Left lung (tissue), 10 donors: ENCODE results near the gene SLC6A11. TPM values are rescaled to one million over a fixed set of nuclear protein-coding genes. Genes with fewer than 3 reads are reported as not detected.

Source experiments
- ATAC-seq: fragments of 200-7000 bp; cut with Tn5 transposase; one replicate; pipeline ENCODE4 v1.9.1; 2020; ENCODE audit warnings: moderate library complexity
- DNase-seq, 4 donors: peaks; one replicate each; pipeline ENCODE4 v3.0.0-alpha.2; 2013 to 2020
- H3K27ac ChIP-seq, 2 donors: fragments of 200-600 bp; sonication (generic) in 1 of 2; one replicate each; pipeline versions ENCODE4 v1.5.0 to v1.8.0; 2020 to 2021
- H3K27me3 ChIP-seq, 2 donors: fragments of 200-600 bp; sonication (generic) in 1 of 2; one replicate each; pipeline versions ENCODE4 v1.5.0 to v1.8.0; 2020 to 2021
- H3K36me3 ChIP-seq, 2 donors: fragments of 200-600 bp; sonication (generic) in 1 of 2; one replicate each; pipeline versions ENCODE4 v1.5.0 to v1.8.0; 2020 to 2021
- H3K4me1 ChIP-seq, 2 donors: fragments of 200-600 bp; one replicate each; pipeline ENCODE4 v1.8.0; 2021
- H3K4me3 ChIP-seq, 2 donors: fragments of 200-600 bp; sonication (generic) in 1 of 2; one replicate each; pipeline versions ENCODE4 v1.5.0 to v1.8.0; 2020 to 2021; ENCODE audit warnings: mild to moderate bottlenecking in 1 of 2
- H3K9me3 ChIP-seq, 2 donors: fragments of 200-600 bp; sonication (generic) in 1 of 2; one replicate each; pipeline versions ENCODE4 v1.5.0 to v1.8.0; 2020 to 2021
- intact Hi-C, 2 donors: fragments of 100-400 bp; cut with DNase I; formaldehyde crosslinking; loops; one replicate each; pipeline versions ENCODE4 v1.11.2 to v1.14.2; 2022
- polyA plus RNA-seq, 6 donors: library from polyadenylated mRNA; unstranded; fragments of 120-200 nt; gene quantifications; one replicate each; pipeline ENCODE4 v1.2.1, GENCODE V29; 2013; ENCODE audit not compliant: insufficient read length in 6 of 6
- total RNA-seq, 2 donors: library from RNA; stranded (reverse); fragmentation: NEBNext Ultra II Directional; extraction: Animal tissue kit (Norgen Biotek cat#: 25700); gene quantifications; one replicate each; pipeline ENCODE4 v1.2.1, GENCODE V29; 2021
- TF ChIP-seq, protein P1 (sequence below), 2 donors: fragments of 200-600 bp; sonication (generic) in 1 of 2; IDR thresholded peaks; one replicate each; pipeline versions ENCODE4 v1.5.0 to v1.8.0; 2021; ENCODE audit warnings: antibody characterized with exemption in 2 of 2
- donor health status: DM: no; HTN: yes; CAD: no.
- donor health status: DM: no; HTN: no; CAD: no.

SLC6A11 gene
- total and polyA plus RNA-seq, 8 donors: 0.07 to 0.31 (median 0.18) TPM; not detected in 2

DNA sequence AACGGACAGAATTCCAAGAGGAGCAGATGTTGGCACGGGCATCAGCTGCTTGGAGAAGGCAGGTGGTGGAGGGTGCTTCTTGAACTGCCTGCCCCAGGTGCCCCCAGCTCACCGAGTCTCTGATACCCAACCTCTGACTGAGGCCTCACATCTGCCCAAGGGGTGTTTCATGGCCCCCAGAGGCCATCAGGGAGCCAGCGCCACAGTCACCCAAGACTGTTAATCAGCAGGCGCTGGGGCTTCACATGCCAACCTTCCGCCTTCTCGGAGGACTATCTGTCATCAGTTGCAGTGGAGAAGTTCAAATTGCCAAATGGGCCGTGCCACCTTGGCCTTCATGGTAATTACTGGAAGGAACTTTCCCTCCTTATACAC, 114.6 kb downstream of the SLC6A11 start:
- H3K4me3 ChIP-seq: no peak overlapping the region
- ATAC-seq: no peak
- TF ChIP-seq, protein P1, sequence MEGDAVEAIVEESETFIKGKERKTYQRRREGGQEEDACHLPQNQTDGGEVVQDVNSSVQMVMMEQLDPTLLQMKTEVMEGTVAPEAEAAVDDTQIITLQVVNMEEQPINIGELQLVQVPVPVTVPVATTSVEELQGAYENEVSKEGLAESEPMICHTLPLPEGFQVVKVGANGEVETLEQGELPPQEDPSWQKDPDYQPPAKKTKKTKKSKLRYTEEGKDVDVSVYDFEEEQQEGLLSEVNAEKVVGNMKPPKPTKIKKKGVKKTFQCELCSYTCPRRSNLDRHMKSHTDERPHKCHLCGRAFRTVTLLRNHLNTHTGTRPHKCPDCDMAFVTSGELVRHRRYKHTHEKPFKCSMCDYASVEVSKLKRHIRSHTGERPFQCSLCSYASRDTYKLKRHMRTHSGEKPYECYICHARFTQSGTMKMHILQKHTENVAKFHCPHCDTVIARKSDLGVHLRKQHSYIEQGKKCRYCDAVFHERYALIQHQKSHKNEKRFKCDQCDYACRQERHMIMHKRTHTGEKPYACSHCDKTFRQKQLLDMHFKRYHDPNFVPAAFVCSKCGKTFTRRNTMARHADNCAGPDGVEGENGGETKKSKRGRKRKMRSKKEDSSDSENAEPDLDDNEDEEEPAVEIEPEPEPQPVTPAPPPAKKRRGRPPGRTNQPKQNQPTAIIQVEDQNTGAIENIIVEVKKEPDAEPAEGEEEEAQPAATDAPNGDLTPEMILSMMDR (IDR thresholded peaks at IDR 0.05): no peak

DNA sequence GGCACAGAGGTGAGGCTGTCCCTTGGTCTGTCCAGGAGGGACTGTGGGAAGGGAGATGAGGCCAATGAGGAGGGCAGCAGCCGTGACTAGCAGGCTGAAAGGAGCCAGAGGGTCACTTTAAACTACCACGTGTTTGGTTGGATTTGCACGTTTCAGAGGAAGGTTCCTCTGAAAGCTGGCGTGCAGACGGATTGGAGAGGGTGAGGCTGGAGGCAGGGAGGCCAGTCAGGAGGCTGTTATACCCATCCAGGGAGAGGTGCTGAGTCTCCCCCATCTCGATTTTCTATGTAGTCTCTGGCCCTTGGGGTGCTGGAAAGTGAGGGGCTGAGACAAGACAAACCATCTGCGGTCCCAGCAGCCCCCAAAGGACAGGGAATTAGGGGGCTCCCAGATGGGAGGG, 116.6 kb downstream of the SLC6A11 start:
- Histone ChIP-seq H3K27ac (no peak overlapping the region), H3K27me3 (no peaks in the 10 kb centered on the region), H3K9me3 (no peaks in the 10 kb centered on the region), H3K4me3 (no peak overlapping the region), H3K4me1 (no peaks in the 10 kb centered on the region), H3K36me3 (no peaks in the 10 kb centered on the region)
- TF ChIP-seq, protein P1 (IDR thresholded peaks at IDR 0.05): no peak
- intact Hi-C loops: no loop called here
- ATAC-seq (no peak), DNase-seq (no peak)

More for the DNA sequence above, 114.6 kb downstream of the SLC6A11 start:
- no peaks in the 10 kb centered on the region for H3K4me1 ChIP-seq
- intact Hi-C loops: no loop called here
- DNase-seq: no peak
- H3K27me3 ChIP-seq: no peaks in the 10 kb centered on the region
- H3K27ac ChIP-seq: no peak overlapping the region
- no peaks in the 10 kb centered on the region for H3K9me3 ChIP-seq
- no peaks in the 10 kb centered on the region for H3K36me3 ChIP-seq

GRCh38 chr3:10933021-10933420, 117.0 kb downstream of the SLC6A11 start:
- no peaks in the 10 kb centered on the region for H3K9me3 ChIP-seq
- H3K4me3 ChIP-seq: no peak overlapping the region

DNA sequence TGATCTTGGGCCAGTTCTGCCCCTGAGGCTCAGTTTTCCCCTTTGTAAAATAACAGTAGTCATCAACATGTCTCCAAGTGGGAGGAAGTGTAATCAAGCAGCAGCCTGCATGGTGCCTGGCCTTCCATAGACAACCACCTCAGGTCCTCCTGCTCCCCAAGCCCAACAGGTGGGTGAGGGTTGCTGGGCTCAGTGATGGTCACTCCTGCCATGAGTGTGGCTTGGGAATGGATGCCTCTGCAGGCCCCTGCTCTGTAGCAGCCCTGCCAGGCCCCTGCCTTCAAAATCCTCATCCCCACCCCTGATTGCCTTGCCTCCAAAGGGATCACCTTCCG, 117.4 kb downstream of the SLC6A11 start:
- H3K4me1 ChIP-seq: no peaks in the 10 kb centered on the region
- intact Hi-C loops: no loop called here
- H3K9me3 ChIP-seq: no peaks in the 10 kb centered on the region
- H3K27me3 ChIP-seq: no peaks in the 10 kb centered on the region
- no peaks in the 10 kb centered on the region for H3K36me3 ChIP-seq
- H3K27ac ChIP-seq: no peak overlapping the region
- TF ChIP-seq, protein P1 (IDR thresholded peaks at IDR 0.05): no peak
- ATAC-seq (no peak), DNase-seq (no peak)
- no peak overlapping the region for H3K4me3 ChIP-seq

More at GRCh38 chr3:10933021-10933420, 117.0 kb downstream of the SLC6A11 start:
- DNase-seq (no peak), ATAC-seq (no peak)
- intact Hi-C loops: no loop called here
- Histone ChIP-seq H3K36me3 (no peaks in the 10 kb centered on the region), H3K27me3 (no peaks in the 10 kb centered on the region), H3K27ac (no peak overlapping the region), H3K4me1 (no peaks in the 10 kb centered on the region)
- TF ChIP-seq, protein P1 (IDR thresholded peaks at IDR 0.05): no peak

- peak in 1 of 4 donors; percentile 31 for DNase-seq
- ATAC-seq: peak; percentile 68
- Histone ChIP-seq H3K9me3 (no peaks in the 10 kb centered on the region), H3K4me3 (no peak overlapping the region), H3K36me3 (no peaks in the 10 kb centered on the region), H3K4me1 (no peaks in the 10 kb centered on the region), H3K27ac (no peak overlapping the region), H3K27me3 (no peaks in the 10 kb centered on the region)
- intact Hi-C loops: no loop called here
- TF ChIP-seq, protein P1 (IDR thresholded peaks at IDR 0.05): no peak
These were observed 117.9 kb downstream of the SLC6A11 start for GRCh38 chr3:10933805-10934481.
